KG1 (cell line): Measurements from ENCODE around the gene DPYD.
"Not testable (repeated sequence)": the region's sequence is repeated elsewhere in the genome, so short reads cannot be mapped to it uniquely, and the experiment has no call there.

Experiments used
- DNase-seq: peaks from one replicate; lab custom pipeline; 2025; lab: John Stamatoyannopoulos, UW

DPYD gene

DNA sequence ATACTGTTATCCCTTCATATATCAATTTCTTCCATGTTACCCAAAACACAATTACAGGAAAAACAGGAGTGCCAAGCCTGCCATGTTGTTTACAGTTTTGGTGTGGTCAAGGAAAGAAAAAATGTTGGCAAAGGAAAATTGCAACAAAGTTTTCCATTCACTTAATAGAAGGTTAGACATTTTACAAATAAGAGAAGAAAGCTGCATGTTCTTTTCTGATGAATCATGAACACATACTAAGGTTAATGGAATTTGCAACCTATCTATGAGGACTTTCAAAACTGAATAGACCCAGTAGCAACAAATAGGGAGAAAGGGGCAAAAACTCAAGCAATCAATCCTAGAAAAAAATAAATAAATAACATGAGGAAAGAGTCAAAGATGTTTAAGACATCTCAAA is 556.7 kb downstream of the DPYD start:
- no peak for DNase-seq

DNA sequence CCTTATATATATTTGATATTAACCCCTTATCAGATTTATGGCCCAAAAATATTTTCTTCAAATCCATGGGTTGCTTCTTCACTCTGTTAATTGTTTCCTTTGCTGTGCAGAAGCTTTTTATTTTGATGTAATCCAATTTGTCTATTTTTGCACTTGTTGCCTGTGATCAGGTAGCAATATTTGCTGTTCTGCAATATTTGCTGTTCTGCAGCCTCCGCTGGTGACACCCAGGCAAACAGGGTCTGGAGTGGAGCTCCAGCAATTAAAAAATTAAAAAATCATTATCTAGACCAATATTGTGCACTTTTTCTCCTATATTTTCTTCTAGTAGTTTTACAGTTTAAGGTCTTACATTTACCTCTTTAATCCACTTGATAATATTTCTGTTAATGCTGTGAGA is 564.5 kb downstream of the DPYD start:
- no peak for DNase-seq

- no peak for DNase-seq
Measured at GRCh38 chr1:97352936-97353382, 567.9 kb downstream of the DPYD start.

DNA sequence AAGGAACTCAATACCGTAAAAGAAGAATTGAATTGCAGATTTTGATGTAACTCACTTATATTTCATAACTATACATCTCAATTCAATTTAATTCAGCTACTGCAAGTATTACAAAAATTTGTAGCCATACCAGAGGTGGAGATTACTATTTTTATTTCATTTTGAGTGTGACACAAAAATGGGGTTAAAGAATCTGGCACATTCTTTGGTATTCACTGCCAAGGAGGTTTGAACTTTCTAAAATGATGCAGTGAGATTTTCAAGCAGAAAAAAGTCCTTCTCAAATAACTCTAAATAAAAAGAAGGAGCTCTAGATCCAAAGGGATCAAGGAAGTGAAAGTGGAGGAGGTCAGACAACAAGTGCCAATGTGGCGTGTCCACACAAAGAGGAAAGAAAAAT is 569.0 kb downstream of the DPYD start:
- no peak for DNase-seq

DNA sequence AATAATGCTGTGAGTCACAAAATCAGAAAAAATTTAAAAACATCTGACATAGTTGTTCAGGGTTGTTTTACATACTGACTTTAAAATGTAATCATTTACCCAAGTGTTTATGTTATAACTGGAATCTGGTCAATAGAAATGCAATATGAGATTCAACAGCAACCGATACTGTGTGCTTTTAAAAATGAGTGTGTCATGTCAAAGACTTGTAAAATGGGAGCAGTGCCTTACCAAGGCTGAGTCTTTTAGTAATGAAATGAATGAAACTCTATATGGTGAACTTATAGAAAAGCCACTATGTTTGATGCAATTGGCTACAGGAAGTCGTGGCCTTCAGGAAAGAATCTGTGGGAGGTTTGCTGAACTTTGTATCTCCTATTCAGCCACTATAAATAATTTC is 570.2 kb downstream of the DPYD start:
- DNase-seq, result no peak

GRCh38 chr1:97350241-97350640 is 570.6 kb downstream of the DPYD start:
- DNase-seq, result no peak

- not testable (repeated sequence) for DNase-seq
Measured at GRCh38 chr1:97349794-97350193, 571.0 kb downstream of the DPYD start.

GRCh38 chr1:97348599-97349265 is 572.1 kb downstream of the DPYD start:
- no peak for DNase-seq

GRCh38 chr1:97340951-97341350 is 579.9 kb downstream of the DPYD start:
- no peak for DNase-seq

DNA sequence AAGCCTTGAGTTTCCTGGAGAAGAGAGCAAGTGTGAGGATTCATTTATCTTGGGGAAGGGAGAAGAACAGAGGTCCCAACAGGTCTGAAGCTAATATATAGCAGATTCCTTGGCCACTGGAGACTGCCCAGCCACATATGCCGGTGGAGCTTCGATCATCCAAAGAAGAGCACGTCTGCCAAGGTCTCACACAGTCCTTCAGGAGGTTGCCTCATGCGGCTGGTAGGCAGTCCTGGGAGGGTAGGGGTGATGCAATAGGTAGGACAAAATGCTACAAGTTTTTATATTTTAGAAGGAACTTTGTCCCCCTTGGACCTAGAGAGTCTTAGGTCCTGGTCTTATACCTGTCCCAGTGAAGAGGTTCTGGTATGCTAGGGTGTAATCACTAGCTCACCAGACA is 582.5 kb downstream of the DPYD start:
- DNase-seq, result no peak

DNA sequence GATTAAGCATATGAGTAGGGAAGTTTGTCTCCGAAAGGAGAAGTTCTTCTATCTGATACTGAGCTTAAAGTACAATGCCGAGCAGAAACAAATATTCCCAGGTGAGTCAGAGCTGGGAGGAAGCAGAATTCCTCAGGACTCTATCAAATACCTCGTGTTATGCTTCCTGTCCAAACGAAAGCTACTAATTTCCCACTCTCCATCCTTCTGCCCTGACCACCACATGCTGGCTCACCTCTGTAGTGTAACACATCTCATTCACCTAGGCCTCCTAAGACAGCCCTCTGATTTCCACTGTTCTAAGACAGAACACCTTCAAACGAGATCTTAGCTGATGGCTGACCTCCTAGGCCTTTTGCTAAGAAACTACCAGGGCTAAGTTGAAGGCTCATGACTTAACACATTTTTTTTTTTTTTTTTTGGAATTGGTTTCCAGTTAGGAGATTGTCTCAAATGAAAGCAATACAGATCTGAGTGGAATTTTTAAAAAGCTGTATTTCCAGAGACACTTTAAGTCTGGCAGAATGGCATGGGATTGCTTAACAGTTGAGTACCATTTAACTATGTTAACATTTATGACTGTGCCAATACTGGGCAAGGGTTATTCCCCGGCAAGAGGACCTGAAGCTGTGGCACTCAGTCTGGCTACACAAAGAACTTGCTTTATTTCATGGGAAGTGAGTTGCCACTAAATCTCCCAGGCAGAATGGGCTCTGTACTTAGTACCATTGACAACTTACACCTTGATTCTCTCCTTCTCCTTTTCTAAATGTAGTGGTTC is 583.4 kb downstream of the DPYD start:
- DNase-seq, result no peak

DNA sequence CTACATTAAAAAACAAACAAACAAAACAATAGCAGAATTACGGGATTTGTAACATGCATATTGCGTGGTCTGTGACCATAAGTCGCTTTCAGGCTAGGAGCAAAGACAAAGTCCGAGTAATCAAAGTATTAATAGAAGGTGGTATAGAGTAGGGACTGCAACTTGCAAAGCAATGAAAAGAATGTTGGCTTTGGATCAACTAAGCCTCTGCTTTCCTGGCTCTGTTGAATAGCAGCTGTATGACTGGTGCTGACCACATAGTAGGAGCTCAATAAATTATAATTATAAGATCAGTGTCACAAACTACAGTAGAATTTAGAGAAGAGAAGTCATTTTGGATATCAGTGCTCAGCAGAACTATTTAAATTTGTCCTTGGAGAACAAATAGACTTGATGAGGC is 586.4 kb downstream of the DPYD start:
- DNase-seq, result no peak

DNA sequence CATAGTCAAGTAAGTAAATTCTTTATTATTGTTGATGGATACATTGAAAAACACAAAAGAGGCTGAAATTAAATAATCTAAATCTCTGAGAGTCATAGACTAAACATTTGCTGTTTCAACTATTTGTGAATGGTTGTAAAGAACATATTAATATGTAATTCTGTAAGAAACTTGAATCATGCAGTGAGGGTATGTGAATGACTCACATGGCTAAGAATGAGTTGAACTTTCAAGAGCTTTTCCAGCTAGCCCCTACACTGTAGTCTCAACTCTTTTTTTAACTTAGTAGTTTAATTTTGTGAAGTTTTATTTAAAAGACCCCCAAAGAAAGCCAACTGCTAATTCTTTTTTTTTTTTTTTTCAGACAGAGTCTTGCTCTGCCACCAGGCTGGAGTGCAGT is 588.1 kb downstream of the DPYD start:
- DNase-seq, result no peak

DNA sequence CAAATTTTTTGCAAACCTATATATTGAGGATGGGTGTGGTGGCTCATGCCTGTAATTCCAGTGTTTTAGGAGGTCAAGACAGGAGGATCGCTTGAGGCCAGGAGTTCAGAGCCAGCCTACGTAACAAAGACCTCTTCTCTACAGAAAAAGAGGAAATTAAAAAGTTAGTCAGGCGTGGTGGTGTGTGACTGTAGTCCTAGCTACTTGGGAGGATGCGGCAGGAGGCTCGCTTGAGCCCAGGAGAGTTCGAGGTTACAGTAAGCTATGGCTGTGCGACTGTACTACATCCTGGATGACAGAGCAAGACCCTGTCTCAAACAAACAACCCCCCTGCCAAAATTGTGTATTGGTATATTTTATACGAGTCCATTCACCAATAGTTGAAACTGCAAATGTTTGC is 589.7 kb downstream of the DPYD start:
- DNase-seq, result no peak

DNA sequence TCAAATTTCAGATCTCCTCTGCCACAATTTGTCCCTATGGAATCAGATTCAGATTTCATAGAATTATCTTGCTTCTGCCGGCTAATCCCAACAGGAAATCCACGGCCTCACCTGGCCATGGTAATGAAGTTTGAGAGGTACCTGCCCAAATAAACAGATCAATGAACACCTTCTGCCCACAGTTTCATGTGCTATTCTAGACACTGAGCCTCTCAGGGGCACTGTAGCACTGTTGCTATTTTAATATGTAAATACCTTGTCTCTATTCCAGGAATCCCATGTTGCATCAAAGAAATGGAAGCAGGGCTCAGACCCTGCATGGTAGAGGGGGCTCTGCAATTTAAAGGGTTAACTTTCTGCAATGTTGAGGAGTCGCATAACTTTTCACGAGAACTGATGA is 606.1 kb downstream of the DPYD start:
- no peak for DNase-seq

DNA sequence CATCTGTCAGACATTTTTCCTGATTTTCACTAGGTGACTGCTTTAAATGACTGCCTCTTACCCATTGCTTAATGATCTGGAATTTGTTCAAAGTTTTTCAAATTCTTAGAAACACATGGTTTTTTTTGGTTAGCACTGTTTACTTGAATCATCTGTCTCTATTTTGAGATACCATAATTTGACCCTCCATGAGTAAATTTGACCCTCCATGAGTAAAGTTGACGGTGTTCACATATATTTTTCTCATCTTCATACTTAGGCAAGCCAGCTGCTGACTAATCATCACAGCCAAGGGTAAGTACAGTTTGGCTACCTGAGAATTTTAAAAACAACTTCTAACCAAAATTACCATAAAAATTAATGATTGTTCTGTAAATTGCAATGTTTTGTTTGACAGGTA is 612.7 kb downstream of the DPYD start:
- DNase-seq, result no peak

- no peak for DNase-seq
Measured at GRCh38 chr1:97307568-97307967, 613.3 kb downstream of the DPYD start.

GRCh38 chr1:97307151-97307550 is 613.7 kb downstream of the DPYD start:
- no peak for DNase-seq

DNA sequence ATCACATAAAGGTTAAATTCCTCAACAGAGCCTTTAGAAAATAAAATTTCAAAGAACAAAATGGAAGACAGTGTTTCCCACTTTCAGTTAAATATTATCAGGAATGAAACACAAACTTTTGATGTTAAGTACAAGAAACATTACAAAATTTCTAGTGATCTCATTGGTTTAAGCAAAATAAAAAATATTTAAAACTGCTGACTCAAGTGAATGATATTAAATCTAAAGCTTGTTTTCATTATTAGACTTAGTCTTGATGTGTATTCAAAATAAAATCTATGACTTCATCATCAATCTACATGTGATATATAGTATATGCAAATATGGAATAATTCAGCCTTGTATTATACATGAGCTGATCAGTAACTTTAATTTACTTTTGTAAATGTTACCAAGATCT is 614.3 kb downstream of the DPYD start:
- no peak for DNase-seq

GRCh38 chr1:97304366-97304765 is 616.5 kb downstream of the DPYD start:
- no peak for DNase-seq

DNA sequence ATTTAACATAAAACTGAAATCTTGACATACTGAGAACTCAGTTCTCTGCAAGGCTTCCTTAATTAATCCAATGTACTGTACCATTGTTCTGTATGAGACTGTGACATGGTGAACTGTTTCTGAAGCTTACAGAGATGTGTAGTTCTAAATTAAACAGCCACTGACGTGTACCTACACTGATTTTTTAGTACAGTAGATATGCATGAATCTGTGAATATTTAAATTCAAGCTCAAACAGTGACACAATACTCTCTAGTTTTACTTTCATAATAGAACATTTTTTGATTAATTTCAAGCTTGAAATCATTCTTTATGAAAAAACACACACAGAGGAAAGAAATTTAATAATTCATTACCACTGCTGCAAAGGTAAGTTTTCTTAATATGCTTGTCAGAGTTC is 621.9 kb downstream of the DPYD start:
- no peak for DNase-seq

DNA sequence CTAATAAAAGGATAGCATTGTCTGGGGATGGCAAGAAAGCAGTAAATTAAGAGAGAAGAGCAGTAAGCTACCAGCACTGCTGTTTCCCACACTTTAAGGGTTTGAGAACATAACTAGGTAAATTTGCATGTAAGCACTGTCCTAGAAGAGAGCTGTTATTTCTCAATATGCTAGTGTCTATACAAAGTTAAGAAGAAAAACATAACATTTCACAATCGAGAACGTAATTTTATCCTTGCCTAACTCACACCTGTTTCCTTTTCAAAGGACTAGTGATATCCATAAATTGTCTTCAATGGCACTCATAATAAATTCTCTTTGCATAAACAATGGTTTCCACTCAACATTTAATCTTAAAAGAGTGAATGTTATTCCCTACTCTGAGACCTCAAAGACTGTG is 623.2 kb downstream of the DPYD start:
- DNase-seq, result no peak

DNA sequence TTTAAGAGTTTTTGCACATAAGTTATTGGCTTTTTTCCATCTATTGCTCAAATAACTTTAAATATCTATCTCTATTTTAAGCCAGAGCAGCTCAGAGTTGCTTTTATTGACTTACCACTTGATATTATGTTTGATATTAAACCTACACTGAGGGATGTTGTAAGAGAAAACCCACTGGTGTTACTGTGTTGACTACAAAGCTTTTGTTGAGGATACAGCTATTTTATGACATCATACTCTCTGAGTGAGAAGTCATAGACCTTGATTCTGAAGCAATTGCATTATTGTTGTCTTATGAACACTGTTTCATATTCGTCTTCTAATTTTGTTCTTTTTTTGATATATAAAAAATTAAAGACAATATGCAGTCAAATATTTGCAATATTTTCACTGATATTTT is 638.9 kb downstream of the DPYD start:
- DNase-seq, result no peak
